Measurements from ENCODE around the gene ACOT8. TPM values are rescaled to one million over a fixed set of nuclear protein-coding genes. Genes with fewer than 3 reads are reported as not detected.

ACOT8 gene
- total and polyA plus RNA-seq, 10 of the 15 experiments (the other 5 are each of a cell fraction or from before 2014, with no cell fraction given), result 5.1 to 47.9 (median 31.8) TPM

DNA sequence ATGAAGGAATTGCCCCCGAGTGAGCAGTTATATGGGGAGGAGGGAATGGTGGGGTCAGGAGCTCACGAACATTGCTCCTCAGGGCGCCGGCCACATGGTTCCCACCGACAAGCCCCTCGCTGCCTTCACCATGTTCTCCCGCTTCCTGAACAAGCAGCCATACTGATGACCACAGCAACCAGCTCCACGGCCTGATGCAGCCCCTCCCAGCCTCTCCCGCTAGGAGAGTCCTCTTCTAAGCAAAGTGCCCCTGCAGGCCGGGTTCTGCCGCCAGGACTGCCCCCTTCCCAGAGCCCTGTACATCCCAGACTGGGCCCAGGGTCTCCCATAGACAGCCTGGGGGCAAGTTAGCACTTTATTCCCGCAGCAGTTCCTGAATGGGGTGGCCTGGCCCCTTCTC is 41.1 kb upstream of the ACOT8 start:
- H3K4me2 ChIP-seq (ENCODE audit: control insufficient read depth, insufficient read depth), result no peak overlapping the region
- H3K79me2 ChIP-seq (ENCODE audit: control insufficient read depth, insufficient read depth, low read length), result no peaks in the 10 kb centered on the region
- no peaks in the 10 kb centered on the region for H3K9me3 ChIP-seq (replicated peaks; ENCODE audit: control insufficient read depth, insufficient read depth, low read length)
- no peak for DNase-seq (ENCODE audit: low read depth, low spot score)
- no peaks in the 10 kb centered on the region for H3K4me1 ChIP-seq (ENCODE audit: control insufficient read depth, insufficient read depth, low read length)
- TF ChIP-seq CBX3 (IDR thresholded peaks at IDR 0.05; ENCODE audit: borderline replicate concordance, low read depth) (no peak), WRNIP1 (IDR thresholded peaks at IDR 0.05; ENCODE audit: borderline replicate concordance, low read depth, low read length) (no peak), PAX5 (IDR thresholded peaks at IDR 0.05; ENCODE audit: borderline replicate concordance, low read depth, low read length) (no peak), CHD4 (IDR thresholded peaks at IDR 0.05) (no peak), BACH1 (IDR thresholded peaks at IDR 0.05; ENCODE audit: borderline replicate concordance) (no peak), SMAD5 (IDR thresholded peaks at IDR 0.05; ENCODE audit: low read depth) (no peak), KAT2A (conservative IDR thresholded peaks at IDR 0.05; ENCODE audit: control insufficient read depth, low read depth, low read length) (no peak), REST (IDR thresholded peaks at IDR 0.05; ENCODE audit: low read depth, low read length) (no peak), ATF2 (IDR thresholded peaks at IDR 0.05; ENCODE audit: low read length) (no peak), HDAC6 (IDR thresholded peaks at IDR 0.05; ENCODE audit: unreplicated experiment) (no peak)
- TF ChIP-seq, protein P1, sequence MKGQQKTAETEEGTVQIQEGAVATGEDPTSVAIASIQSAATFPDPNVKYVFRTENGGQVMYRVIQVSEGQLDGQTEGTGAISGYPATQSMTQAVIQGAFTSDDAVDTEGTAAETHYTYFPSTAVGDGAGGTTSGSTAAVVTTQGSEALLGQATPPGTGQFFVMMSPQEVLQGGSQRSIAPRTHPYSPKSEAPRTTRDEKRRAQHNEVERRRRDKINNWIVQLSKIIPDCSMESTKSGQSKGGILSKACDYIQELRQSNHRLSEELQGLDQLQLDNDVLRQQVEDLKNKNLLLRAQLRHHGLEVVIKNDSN (IDR thresholded peaks at IDR 0.05; ENCODE audit: borderline replicate concordance, extremely low read length, insufficient read depth, low read depth, low read length), result no peak
- TF ChIP-seq, protein P2, sequence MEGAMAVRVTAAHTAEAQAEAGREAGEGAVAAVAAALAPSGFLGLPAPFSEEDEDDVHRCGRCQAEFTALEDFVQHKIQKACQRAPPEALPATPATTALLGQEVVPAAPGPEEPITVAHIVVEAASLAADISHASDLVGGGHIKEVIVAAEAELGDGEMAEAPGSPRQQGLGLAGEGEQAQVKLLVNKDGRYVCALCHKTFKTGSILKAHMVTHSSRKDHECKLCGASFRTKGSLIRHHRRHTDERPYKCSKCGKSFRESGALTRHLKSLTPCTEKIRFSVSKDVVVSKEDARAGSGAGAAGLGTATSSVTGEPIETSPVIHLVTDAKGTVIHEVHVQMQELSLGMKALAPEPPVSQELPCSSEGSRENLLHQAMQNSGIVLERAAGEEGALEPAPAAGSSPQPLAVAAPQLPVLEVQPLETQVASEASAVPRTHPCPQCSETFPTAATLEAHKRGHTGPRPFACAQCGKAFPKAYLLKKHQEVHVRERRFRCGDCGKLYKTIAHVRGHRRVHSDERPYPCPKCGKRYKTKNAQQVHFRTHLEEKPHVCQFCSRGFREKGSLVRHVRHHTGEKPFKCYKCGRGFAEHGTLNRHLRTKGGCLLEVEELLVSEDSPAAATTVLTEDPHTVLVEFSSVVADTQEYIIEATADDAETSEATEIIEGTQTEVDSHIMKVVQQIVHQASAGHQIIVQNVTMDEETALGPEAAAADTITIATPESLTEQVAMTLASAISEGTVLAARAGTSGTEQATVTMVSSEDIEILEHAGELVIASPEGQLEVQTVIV (IDR thresholded peaks at IDR 0.05; ENCODE audit: borderline replicate concordance, partially characterized antibody), result no peak
- in situ Hi-C loops (cut with MboI) (no loop called here), intact Hi-C loops (cut with micrococcal nuclease; ENCODE audit: unreplicated experiment) (no loop called here)
- 93% methylated on average over 12 of the region's 12 CpGs for WGBS (ENCODE audit: insufficient coverage, insufficient replicate concordance, low lambda C conversion rate, missing lambda C conversion rate)
- no TSS peak for BruUV-seq (replicated peaks)
- no peak for FAIRE-seq
- no peaks in the 10 kb centered on the region for H4K20me1 ChIP-seq (ENCODE audit: control insufficient read depth, insufficient read depth)
- RAD21 ChIA-PET (ENCODE audit: unreplicated experiment), result no interaction called here
- no peaks in the 10 kb centered on the region for H3K27me3 ChIP-seq (replicated peaks in 1 of 2; ENCODE audit: control insufficient read depth in 2 of 2, insufficient read depth in 2 of 2, low read length in 1 of 2)
- H3K4me3 ChIP-seq, result no peak overlapping the region
- H3K36me3 ChIP-seq (ENCODE audit: control insufficient read depth in 2 of 2, insufficient read depth in 2 of 2, low read length in 1 of 2), result peaks cover 0 to 4% of the 10 kb centered on the region in 2 experiments; a peak in 2 of 4 replicates
- no peak for ATAC-seq
- no peak overlapping the region for H3K27ac ChIP-seq (ENCODE audit: control insufficient read depth, insufficient read depth)
- POLR2A ChIA-PET, result interaction anchor here (0.6 kb wide), 1 partner anchor 28 kb away, joined by 3 read pairs; no protein-coding TSS in a partner anchor
- SMC1A ChIA-PET (ENCODE audit: uncharacterized antibody, unreplicated experiment), result no interaction called here
- no peak overlapping the region for H3K9ac ChIP-seq (ENCODE audit: control insufficient read depth, insufficient read depth, low read length)
- CTCF ChIA-PET, result no interaction called here
- no peak overlapping the region for H2AFZ ChIP-seq (ENCODE audit: control insufficient read depth, low read depth, low read length)

Data from GM12878 (cell line).